Measurements from ENCODE around the gene PHLDB1.

DNA sequence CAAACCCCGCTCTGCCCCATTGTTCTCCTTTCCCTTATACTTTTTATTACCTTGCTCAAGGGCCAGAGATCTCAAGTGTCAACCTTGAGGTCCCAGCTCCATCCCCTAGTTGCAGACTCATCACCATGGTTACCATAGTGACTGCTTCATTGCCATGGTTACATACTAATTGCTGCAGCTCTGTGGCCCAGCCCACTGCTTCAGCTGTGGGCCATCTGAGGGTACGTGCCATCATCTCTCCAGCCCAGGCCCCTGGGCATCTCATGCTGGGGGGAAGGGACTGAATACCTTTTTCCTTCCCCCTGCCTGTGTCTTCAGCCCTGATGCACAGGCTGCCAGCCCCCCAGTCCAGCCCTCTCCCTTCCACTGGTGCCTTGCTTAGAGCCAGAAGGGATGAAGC, 49.8 kb downstream of the PHLDB1 start:
- TF ChIP-seq ELF4 (IDR thresholded peaks at IDR 0.05), result no peak
- TF ChIP-seq TARDBP (IDR thresholded peaks at IDR 0.05), result no peak
- no peak for TF ChIP-seq BHLHE40 (IDR thresholded peaks at IDR 0.05; ENCODE audit: borderline replicate concordance)
- no peak for TF ChIP-seq NFRKB (IDR thresholded peaks at IDR 0.05)
- TF ChIP-seq ZNF384 (IDR thresholded peaks at IDR 0.05), result no peak
- TF ChIP-seq, protein P1, sequence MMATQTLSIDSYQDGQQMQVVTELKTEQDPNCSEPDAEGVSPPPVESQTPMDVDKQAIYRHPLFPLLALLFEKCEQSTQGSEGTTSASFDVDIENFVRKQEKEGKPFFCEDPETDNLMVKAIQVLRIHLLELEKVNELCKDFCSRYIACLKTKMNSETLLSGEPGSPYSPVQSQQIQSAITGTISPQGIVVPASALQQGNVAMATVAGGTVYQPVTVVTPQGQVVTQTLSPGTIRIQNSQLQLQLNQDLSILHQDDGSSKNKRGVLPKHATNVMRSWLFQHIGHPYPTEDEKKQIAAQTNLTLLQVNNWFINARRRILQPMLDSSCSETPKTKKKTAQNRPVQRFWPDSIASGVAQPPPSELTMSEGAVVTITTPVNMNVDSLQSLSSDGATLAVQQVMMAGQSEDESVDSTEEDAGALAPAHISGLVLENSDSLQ (IDR thresholded peaks at IDR 0.05), result no peak
- TF ChIP-seq SUZ12 (IDR thresholded peaks at IDR 0.05), result no peak
- TF ChIP-seq FOXM1 (IDR thresholded peaks at IDR 0.05; ENCODE audit: borderline replicate concordance), result no peak
- TF ChIP-seq FOXA1 (IDR thresholded peaks at IDR 0.05), result no peak
- TF ChIP-seq L3MBTL2 (conservative IDR thresholded peaks at IDR 0.05), result no peak
- TF ChIP-seq HDGF (IDR thresholded peaks at IDR 0.05; ENCODE audit: borderline replicate concordance), result no peak
- no peak for TF ChIP-seq SP1 (IDR thresholded peaks at IDR 0.05)
